Neuronal stem cell (in vitro differentiated cells): ENCODE results near the gene FOXP1.

Source experiments
- DNase-seq: peaks from one replicate; pipeline ENCODE4 v3.0.0-alpha.2; 2013; ENCODE audit warnings: low spot score
- H2AFZ ChIP-seq: one replicate; pipeline ENCODE4 v1.6.1; 2013; ENCODE audit warnings: mild to moderate bottlenecking, low read length, inconsistent platforms
- H2AK5ac ChIP-seq: 2 replicates; pipeline ENCODE4 v1.6.1; 2013; ENCODE audit warnings: low read depth, mild to moderate bottlenecking, inconsistent platforms, low read length, moderate library complexity, mixed read lengths
- H2BK120ac ChIP-seq: 2 replicates; pipeline ENCODE4 v1.6.1; 2013; ENCODE audit warnings: low read depth, mild to moderate bottlenecking, inconsistent platforms, low read length, moderate library complexity, mixed read lengths
- H2BK12ac ChIP-seq: one replicate; pipeline ENCODE4 v1.6.1; 2013; ENCODE audit warnings: low read length, inconsistent platforms
- H2BK15ac ChIP-seq: 2 replicates; pipeline ENCODE4 v1.6.1; 2013; ENCODE audit warnings: mild to moderate bottlenecking, low read length, inconsistent platforms, mixed read lengths
- H2BK5ac ChIP-seq: one replicate; pipeline ENCODE4 v1.6.1; 2013; ENCODE audit warnings: inconsistent platforms, mild to moderate bottlenecking, low read length, moderate library complexity
- H3K14ac ChIP-seq: one replicate; pipeline ENCODE4 v1.6.1; 2013; ENCODE audit warnings: low read length, inconsistent platforms
- H3K18ac ChIP-seq: 2 replicates; pipeline ENCODE4 v1.6.1; 2013; ENCODE audit warnings: low read length, inconsistent platforms
- H3K23ac ChIP-seq: 2 replicates; pipeline ENCODE4 v1.6.1; 2013; ENCODE audit warnings: low read depth, mild to moderate bottlenecking, mixed read lengths, low read length, inconsistent platforms; ENCODE audit not compliant: poor library complexity
- H3K27ac ChIP-seq: replicated peaks from 3 replicates; pipeline ENCODE4 v1.5.1; 2013; ENCODE audit warnings: low read length, inconsistent platforms
- H3K27me3 ChIP-seq, 3 experiments: 2 replicates each; pipeline ENCODE4 v1.6.1; 2013; ENCODE audit warnings: low read length in 3 of 3, mild to moderate bottlenecking in 2 of 3, inconsistent platforms in 1 of 3, low read depth in 1 of 3, mixed read lengths in 1 of 3, moderate library complexity in 1 of 3; ENCODE audit not compliant: control insufficient read depth in 3 of 3, insufficient read depth in 3 of 3
- H3K36me3 ChIP-seq, 2 donors: replicated peaks in 1 of 2; 2 replicates each; pipeline ENCODE4 v1.6.1; 2013; ENCODE audit warnings: low read length in 2 of 2; ENCODE audit not compliant: control insufficient read depth in 2 of 2, insufficient read depth in 2 of 2
- H3K4ac ChIP-seq: 2 replicates; pipeline ENCODE4 v1.6.1; 2013; ENCODE audit warnings: inconsistent platforms, mild to moderate bottlenecking, low read length, moderate library complexity
- H3K4me1 ChIP-seq, 2 donors: 1 replicate in 1 of 2; 2 replicates in 1 of 2; pipeline ENCODE4 v1.6.1; 2013; ENCODE audit warnings: low read length in 2 of 2, low read depth in 1 of 2; ENCODE audit not compliant: control insufficient read depth in 2 of 2, insufficient read depth in 1 of 2
- H3K4me2 ChIP-seq: one replicate; pipeline ENCODE4 v1.6.1; 2013; ENCODE audit warnings: mild to moderate bottlenecking, low read length, inconsistent platforms; ENCODE audit not compliant: insufficient read depth, poor library complexity, severe bottlenecking
- H3K4me3 ChIP-seq, 2 donors: 2 replicates each; pipeline ENCODE4 v1.5.1; 2013; ENCODE audit warnings: low read length in 2 of 2, mild to moderate bottlenecking in 2 of 2, inconsistent platforms in 1 of 2, moderate library complexity in 1 of 2
- H3K79me1 ChIP-seq: one replicate; pipeline ENCODE4 v1.6.1; 2013; ENCODE audit warnings: low read depth, mild to moderate bottlenecking, inconsistent platforms, low read length, moderate library complexity
- H3K9ac ChIP-seq: one replicate; pipeline ENCODE4 v1.6.1; 2013; ENCODE audit warnings: mild to moderate bottlenecking, low read depth, low read length, inconsistent platforms; ENCODE audit not compliant: poor library complexity
- H3K9me3 ChIP-seq, 2 donors: replicated peaks in 1 of 2; 2 replicates each; pipeline versions ENCODE3 to v1.6.1; 2013; ENCODE audit warnings: low read length in 2 of 2, mild to moderate bottlenecking in 2 of 2, inconsistent platforms in 1 of 2, low read depth in 1 of 2, mixed read lengths in 1 of 2, moderate library complexity in 1 of 2; ENCODE audit not compliant: control insufficient read depth in 2 of 2, insufficient read depth in 1 of 2
- H4K8ac ChIP-seq: one replicate; pipeline ENCODE4 v1.6.1; 2013; ENCODE audit warnings: low read depth, mild to moderate bottlenecking, inconsistent platforms, low read length, moderate library complexity
- H4K91ac ChIP-seq: one replicate; pipeline ENCODE4 v1.6.1; 2013; ENCODE audit warnings: low read length, low read depth, mild to moderate bottlenecking, inconsistent platforms; ENCODE audit not compliant: poor library complexity
- WGBS, 2 donors: extraction: QIAGEN DNeasy Blood & Tissue Kit; methylation state at CpG; one replicate each; pipeline ENCODE4 v1.1.7; 2013; ENCODE audit warnings: missing lambda C conversion rate in 2 of 2, mixed read lengths in 1 of 2; ENCODE audit not compliant: insufficient read length in 2 of 2, insufficient replicate concordance in 1 of 2; ENCODE audit errors: extremely low coverage in 2 of 2; 5-methylcytosine and 5-hydroxymethylcytosine counted together

Gene FOXP1

GRCh38 chr3:71416876-71417275, 166.7 kb downstream of the FOXP1 start:
- Histone ChIP-seq H2AK5ac (no peak overlapping the region), H4K91ac (no peak overlapping the region), H3K4ac (no peak overlapping the region), H3K9me3 (no peaks in the 10 kb centered on the region), H2BK120ac (no peak overlapping the region), H3K27ac (no peak overlapping the region), H2BK5ac (no peak overlapping the region), H3K18ac (no peak overlapping the region), H3K4me1 (peaks cover 0 to 5% of the 10 kb centered on the region in 2 donors), H3K4me2 (no peak overlapping the region), H2BK12ac (no peak overlapping the region), H3K23ac (no peak overlapping the region), H3K14ac (no peak overlapping the region), H3K9ac (no peak overlapping the region), H2BK15ac (no peak overlapping the region), H3K4me3 (no peak overlapping the region), H3K79me1 (no peaks in the 10 kb centered on the region), H3K27me3 (no peaks in the 10 kb centered on the region), H4K8ac (no peak overlapping the region), H2AFZ (no peak overlapping the region), H3K36me3 (no peaks in the 10 kb centered on the region)
- no peak for DNase-seq
- no CpG with 5 or more reads among the region's 8 CpGs for WGBS, 2 donors

GRCh38 chr3:71415681-71416122, 167.8 kb downstream of the FOXP1 start:
- H2BK120ac ChIP-seq = no peak overlapping the region
- H3K4me2 ChIP-seq = no peak overlapping the region
- no peak for DNase-seq
- H3K9me3 ChIP-seq = no peaks in the 10 kb centered on the region
- no peak overlapping the region for H2AK5ac ChIP-seq
- no peak overlapping the region for H3K9ac ChIP-seq
- H3K18ac ChIP-seq = no peak overlapping the region
- H3K4me1 ChIP-seq = peaks cover 0 to 4% of the 10 kb centered on the region in 2 donors
- H2BK12ac ChIP-seq = no peak overlapping the region
- no peak overlapping the region for H2AFZ ChIP-seq
- no peaks in the 10 kb centered on the region for H3K79me1 ChIP-seq
- WGBS, 2 donors = no CpG with 5 or more reads among the region's 2 CpGs
- H2BK5ac ChIP-seq = no peak overlapping the region
- H4K8ac ChIP-seq = no peak overlapping the region
- no peak overlapping the region for H3K23ac ChIP-seq
- no peak overlapping the region for H3K27ac ChIP-seq
- no peaks in the 10 kb centered on the region for H3K27me3 ChIP-seq
- H3K36me3 ChIP-seq = no peaks in the 10 kb centered on the region
- no peak overlapping the region for H3K4me3 ChIP-seq
- no peak overlapping the region for H2BK15ac ChIP-seq
- no peak overlapping the region for H3K14ac ChIP-seq
- H3K4ac ChIP-seq = no peak overlapping the region
- no peak overlapping the region for H4K91ac ChIP-seq

- Histone ChIP-seq H3K23ac (no peak overlapping the region), H3K79me1 (no peaks in the 10 kb centered on the region), H3K27me3 (no peaks in the 10 kb centered on the region), H3K18ac (no peak overlapping the region), H3K27ac (no peak overlapping the region), H3K4me3 (no peak overlapping the region), H3K9me3 (no peaks in the 10 kb centered on the region), H2AK5ac (no peak overlapping the region), H3K9ac (no peak overlapping the region), H3K4me1 (peaks cover 0 to 4% of the 10 kb centered on the region in 2 donors), H2BK15ac (no peak overlapping the region), H2BK120ac (no peak overlapping the region), H3K36me3 (no peaks in the 10 kb centered on the region), H3K14ac (no peak overlapping the region), H2BK12ac (no peak overlapping the region), H2BK5ac (no peak overlapping the region), H3K4me2 (no peak overlapping the region), H4K8ac (no peak overlapping the region), H3K4ac (no peak overlapping the region), H4K91ac (no peak overlapping the region), H2AFZ (no peak overlapping the region)
- no CpG with 5 or more reads among the region's 15 CpGs for WGBS, 2 donors
- DNase-seq = no peak
These were observed 169.2 kb downstream of the FOXP1 start for GRCh38 chr3:71414189-71414927.

GRCh38 chr3:71413572-71413971, 170.0 kb downstream of the FOXP1 start:
- Histone ChIP-seq H3K27ac (no peak overlapping the region), H4K91ac (no peak overlapping the region), H2BK120ac (no peak overlapping the region), H2BK5ac (no peak overlapping the region), H3K9ac (no peak overlapping the region), H4K8ac (no peak overlapping the region), H2BK15ac (no peak overlapping the region), H3K4me2 (no peak overlapping the region), H3K79me1 (no peaks in the 10 kb centered on the region), H3K4me3 (no peak overlapping the region), H2BK12ac (no peak overlapping the region), H2AK5ac (no peak overlapping the region), H3K9me3 (no peaks in the 10 kb centered on the region), H2AFZ (no peak overlapping the region), H3K4me1 (peaks cover 0 to 4% of the 10 kb centered on the region in 2 donors), H3K23ac (no peak overlapping the region), H3K18ac (no peak overlapping the region), H3K36me3 (no peaks in the 10 kb centered on the region), H3K14ac (no peak overlapping the region), H3K27me3 (no peaks in the 10 kb centered on the region), H3K4ac (no peak overlapping the region)
- WGBS, 2 donors = no CpG with 5 or more reads among the region's 3 CpGs
- DNase-seq = no peak
